LoVo (cell line): ENCODE results near the gene MKRN2.
"Not testable (repeated sequence)": the region's sequence is repeated elsewhere in the genome, so short reads cannot be mapped to it uniquely, and the experiment has no call there.

ENCODE experiments used
- DNase-seq: peaks from one replicate; pipeline ENCODE4 v3.0.0-alpha.2; 2016; ENCODE audit warnings: low spot score

MKRN2 gene

GRCh38 chr3:12556690-12557472 is at the start of gene MKRN2:
MKRN2 (plus strand) TSS chr3:12557087; CDS start chr3:12557151, 64 bp downstream.
- DNase-seq: peak; percentile 89

- DNase-seq: no peak
Observed at GRCh38 chr3:12507591-12508281, 49.2 kb upstream of the MKRN2 start.

DNA sequence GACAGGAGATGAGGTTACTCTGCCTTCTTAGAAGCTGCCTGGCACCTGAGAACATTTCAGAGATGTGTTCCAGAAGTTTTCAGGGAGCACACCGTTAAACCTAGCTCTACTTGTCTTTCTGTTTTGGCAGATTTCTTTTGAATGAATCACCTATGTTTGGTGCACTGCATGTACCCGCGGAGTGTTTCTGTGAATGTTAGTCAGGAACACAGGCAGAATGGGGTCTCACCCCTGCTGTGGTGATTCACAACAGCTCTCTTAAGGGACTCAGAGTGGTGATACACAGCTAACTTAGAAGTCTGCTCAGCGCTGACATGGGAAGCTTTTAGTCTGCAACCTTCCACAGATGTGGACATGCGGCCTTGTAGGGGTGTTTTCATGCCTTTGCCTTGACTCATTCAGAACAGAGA is 48.6 kb upstream of the MKRN2 start:
- no peak for DNase-seq

- no peak for DNase-seq
Observed at GRCh38 chr3:12509466-12509865, 47.4 kb upstream of the MKRN2 start.

DNA sequence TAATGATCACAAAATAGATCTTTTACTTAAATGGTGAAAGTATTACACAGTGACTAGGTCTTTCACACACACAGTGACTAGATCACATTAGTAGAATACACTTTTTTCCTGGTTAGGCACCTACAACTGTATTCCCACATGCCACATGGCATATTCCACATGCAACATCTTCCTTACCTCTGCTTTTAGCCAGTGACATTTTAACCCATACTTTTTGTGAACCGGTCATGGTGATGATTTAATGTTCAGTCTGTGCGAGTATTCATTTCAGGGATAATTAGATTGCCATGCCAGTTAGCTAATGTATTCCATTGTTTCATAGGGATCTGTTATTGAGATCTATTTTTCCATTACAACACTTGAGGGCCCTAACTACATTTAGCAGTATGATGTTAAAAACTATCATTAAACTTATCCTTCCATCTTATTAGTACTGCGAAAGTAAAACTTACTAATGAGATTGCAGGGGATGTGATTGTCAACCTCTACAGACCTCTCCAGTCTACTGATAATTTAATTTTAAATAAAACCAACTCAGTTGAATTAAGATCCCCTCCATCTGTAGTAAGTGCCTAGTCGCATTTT is 44.3 kb upstream of the MKRN2 start:
- DNase-seq: no peak

DNA sequence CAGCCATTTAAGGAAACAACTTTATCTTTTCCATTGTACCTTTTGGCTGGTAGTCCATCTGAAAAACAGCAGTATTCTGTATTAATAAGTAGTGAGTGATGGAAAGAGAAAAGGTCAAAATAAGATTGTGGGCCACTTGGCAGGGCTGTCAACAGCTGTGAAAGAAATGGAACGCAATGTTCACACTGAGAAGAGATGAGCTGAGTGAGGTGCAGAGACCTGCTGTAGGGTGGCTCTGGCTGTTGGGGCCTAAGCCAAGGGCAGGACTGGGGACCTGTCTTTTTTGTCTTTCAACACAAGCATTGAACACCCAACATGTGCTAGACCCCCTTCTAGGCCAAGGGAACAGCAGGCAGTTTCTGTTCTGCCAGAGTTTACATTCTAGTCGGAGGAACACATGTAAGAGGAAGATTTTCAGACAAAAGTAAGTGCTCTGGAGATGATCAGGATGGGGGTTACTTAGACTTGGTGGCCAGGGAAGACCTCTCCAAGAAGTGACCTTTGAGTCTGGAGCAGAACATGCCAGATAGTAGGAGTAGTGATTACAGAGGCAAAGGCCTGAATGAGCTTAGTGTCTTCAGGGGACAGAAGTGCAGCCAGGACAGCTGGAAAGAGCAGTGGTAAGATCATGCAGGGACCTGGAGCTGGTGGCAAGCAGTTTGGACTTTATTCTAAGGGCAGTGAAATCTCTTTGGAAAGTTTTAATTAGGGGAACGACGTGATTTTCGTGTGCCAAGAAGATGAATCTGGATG is 43.0 kb upstream of the MKRN2 start:
- no peak for DNase-seq

DNA sequence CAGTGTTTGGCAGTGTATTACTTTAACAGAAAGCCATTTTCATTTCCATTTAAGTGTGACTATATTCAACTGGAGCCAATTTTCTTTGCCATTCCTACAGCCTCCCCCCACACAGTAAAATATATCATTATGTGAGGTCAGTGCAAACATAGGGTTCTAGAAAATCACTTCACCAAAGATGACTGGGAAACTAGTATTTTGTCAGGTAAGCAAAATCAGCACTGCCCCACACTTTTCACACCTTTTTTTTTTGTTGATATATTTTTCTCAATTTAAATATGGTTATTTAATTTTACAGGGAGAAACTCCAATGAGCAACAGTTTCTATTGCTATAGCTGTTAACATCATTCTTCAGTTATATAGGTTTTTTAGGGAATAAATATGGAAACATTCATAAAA is 41.3 kb upstream of the MKRN2 start:
- no peak for DNase-seq

DNA sequence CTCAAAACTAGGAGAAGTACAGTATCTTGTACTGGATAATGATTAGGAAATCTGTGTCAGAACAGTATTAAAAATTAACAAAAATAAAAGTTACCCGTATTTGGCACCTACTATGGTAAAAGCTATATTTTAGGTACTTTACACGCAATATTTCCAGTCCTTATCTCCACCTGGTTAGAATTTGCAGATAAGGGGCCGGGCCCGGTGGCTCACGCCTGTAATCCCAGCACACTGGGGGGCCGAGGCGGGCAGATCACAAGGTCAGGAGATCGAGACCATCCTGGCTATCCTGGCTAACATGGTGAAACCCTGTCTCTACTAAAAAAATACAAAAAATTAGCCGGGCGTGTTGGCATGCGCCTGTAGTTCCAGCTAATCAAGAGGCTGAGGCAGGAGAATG is 40.0 kb upstream of the MKRN2 start:
- no peak for DNase-seq

DNA sequence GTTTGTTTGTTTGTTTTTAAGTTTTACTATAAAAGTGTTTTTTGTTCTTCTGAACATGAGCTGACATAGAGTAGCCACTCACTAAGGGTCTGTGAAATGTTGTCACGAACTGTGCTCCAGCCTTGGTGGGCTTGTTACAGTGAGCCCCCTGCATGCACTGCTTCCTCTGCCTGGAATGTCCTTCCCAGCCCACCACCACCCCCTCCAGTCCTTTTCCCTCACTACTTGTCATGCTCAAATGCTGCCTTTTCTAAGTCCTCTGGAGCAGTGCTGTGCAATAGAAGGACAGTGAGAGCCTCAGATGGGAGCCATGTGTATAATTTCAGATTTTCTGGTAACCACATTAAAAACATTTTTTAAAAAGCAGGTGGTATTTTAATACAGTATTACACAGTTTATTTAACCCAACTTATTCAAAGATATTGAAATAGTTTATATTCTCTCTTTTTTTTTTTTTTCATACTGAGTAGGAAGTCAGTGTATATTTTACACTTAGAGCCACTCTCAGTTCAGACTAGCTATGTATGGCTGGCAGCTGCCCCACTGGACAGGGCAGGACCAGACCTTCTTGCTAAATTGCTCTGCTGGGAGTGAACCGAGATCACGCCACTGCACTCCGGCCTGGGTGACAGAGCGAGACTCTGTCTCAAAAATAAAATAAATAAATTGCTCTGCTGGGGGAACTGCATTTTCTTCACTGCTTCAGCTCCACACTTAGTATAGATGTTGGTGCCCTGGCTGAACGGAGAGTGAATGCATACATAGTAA is 38.4 kb upstream of the MKRN2 start:
- no peak for DNase-seq

GRCh38 chr3:12521010-12521409 is 35.9 kb upstream of the MKRN2 start:
- no peak for DNase-seq

DNA sequence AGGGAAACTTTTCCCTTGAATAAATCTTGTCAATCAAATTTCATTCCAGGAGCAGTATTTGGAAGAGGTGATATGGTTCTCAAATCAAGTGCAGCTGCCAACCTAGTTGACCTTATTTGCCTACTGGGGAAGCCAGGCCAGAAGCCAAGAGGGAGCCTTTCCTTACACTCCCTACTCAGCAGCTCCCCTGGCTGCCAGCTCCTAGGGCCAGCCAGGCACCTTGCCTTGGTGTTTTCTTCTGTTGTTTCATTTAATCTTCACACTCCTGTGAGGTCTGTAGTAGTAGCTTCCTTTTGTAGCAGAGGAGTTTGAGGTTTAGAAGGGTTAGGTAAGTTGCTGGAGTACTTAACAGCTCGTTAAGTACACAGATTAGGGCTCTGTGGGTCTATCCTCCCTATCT is 34.2 kb upstream of the MKRN2 start:
- no peak for DNase-seq

DNA sequence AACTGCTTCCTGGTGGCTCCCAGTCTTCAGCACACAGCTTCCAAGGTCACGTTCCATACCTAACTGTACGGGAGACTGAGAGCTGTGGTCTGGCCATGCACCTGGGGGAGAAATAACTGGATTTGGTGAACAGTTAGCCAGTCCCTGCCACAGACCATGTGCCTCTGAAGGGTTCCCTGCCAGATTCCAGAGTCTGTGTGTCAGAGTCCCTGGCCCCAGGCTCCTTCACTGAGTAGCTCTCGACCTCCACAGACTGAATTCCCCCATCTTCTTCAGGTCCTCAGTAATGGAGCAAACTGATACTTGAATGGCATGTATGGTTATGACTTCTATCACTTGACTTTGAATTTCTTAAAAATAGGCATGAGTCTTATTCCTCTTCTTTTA is 29.1 kb upstream of the MKRN2 start:
- no peak for DNase-seq

- no peak for DNase-seq
Observed at GRCh38 chr3:12532182-12532581, 24.7 kb upstream of the MKRN2 start.

GRCh38 chr3:12536423-12536822 is 20.5 kb upstream of the MKRN2 start:
- no peak for DNase-seq

- DNase-seq: no peak
Observed at GRCh38 chr3:12541625-12542024, 15.3 kb upstream of the MKRN2 start.

DNA sequence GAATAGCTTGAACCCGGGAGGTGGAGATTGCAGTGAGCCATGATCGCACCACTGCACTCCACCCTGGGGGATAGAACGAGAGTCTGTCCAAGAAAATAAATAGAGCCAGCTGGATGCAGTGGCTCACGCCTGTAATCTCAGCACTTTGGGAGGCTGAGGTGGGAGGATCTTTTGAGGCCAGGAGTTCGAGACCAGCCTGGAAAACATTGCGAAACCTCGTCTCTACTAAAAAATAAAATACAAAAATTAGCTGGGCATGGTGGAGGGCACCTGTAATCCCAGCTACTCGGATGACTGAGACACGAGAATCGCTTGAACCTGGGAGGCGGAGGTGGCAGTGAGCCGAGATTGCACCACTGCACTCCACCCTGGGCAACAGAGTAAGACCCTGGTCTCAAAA is 13.4 kb upstream of the MKRN2 start:
- not testable (repeated sequence) for DNase-seq

GRCh38 chr3:12544652-12545472 is 12.0 kb upstream of the MKRN2 start:
- DNase-seq: no peak

GRCh38 chr3:12545473-12545791 is 11.5 kb upstream of the MKRN2 start, which contains the start of gene MKRN2OS:
MKRN2OS (minus strand) TSS chr3:12545499; CDS start chr3:12545464, 35 bp downstream.
- DNase-seq: peak; percentile 82

GRCh38 chr3:12549971-12550760 is 6.7 kb upstream of the MKRN2 start:
- no peak for DNase-seq

- peak; percentile 46 for DNase-seq
Observed at GRCh38 chr3:12553921-12554391, 2.9 kb upstream of the MKRN2 start.
